Fibroblast of mammary gland (primary cell): ENCODE results near the gene CDKN3.

ENCODE experiments used
- DNase-seq: peaks from one replicate; pipeline ENCODE4 v3.0.0-alpha.2; 2010; ENCODE audit warnings: low read depth
- H3K4me3 ChIP-seq: 2 replicates; pipeline ENCODE4 v1.5.1; 2011; ENCODE audit warnings: low read depth, mild to moderate bottlenecking, low read length, moderate library complexity; ENCODE audit not compliant: control insufficient read depth
- TF ChIP-seq, protein P1 (sequence below): conservative IDR thresholded peaks from 2 replicates; pipeline ENCODE4 v1.5.1; 2011; ENCODE audit warnings: low read depth, low read length, inconsistent platforms; ENCODE audit not compliant: control insufficient read depth, insufficient read depth

The CDKN3 gene

DNA sequence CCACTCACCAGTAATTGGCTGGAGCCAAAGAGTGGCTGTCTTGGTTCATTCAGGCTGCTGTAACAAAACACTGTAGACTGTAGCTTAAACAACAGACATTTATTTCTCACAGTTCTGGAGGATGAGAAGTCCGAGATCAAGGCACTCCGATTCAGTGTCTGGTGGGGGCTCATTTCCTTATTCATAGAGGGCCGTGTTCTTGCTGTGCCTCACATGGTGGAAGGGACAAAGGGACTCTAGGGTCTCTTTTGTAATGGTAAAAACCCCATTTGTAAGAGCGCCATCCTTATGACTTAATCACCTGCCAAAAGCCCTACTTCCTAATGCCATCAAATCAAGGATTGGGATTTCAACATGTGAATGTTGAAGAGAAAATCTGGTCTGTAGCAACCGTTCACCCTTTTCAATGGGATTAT, 34.7 kb upstream of the CDKN3 start:
- H3K4me3 ChIP-seq: no peak overlapping the region
- TF ChIP-seq, protein P1, sequence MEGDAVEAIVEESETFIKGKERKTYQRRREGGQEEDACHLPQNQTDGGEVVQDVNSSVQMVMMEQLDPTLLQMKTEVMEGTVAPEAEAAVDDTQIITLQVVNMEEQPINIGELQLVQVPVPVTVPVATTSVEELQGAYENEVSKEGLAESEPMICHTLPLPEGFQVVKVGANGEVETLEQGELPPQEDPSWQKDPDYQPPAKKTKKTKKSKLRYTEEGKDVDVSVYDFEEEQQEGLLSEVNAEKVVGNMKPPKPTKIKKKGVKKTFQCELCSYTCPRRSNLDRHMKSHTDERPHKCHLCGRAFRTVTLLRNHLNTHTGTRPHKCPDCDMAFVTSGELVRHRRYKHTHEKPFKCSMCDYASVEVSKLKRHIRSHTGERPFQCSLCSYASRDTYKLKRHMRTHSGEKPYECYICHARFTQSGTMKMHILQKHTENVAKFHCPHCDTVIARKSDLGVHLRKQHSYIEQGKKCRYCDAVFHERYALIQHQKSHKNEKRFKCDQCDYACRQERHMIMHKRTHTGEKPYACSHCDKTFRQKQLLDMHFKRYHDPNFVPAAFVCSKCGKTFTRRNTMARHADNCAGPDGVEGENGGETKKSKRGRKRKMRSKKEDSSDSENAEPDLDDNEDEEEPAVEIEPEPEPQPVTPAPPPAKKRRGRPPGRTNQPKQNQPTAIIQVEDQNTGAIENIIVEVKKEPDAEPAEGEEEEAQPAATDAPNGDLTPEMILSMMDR: no peak
- DNase-seq: no peak

DNA sequence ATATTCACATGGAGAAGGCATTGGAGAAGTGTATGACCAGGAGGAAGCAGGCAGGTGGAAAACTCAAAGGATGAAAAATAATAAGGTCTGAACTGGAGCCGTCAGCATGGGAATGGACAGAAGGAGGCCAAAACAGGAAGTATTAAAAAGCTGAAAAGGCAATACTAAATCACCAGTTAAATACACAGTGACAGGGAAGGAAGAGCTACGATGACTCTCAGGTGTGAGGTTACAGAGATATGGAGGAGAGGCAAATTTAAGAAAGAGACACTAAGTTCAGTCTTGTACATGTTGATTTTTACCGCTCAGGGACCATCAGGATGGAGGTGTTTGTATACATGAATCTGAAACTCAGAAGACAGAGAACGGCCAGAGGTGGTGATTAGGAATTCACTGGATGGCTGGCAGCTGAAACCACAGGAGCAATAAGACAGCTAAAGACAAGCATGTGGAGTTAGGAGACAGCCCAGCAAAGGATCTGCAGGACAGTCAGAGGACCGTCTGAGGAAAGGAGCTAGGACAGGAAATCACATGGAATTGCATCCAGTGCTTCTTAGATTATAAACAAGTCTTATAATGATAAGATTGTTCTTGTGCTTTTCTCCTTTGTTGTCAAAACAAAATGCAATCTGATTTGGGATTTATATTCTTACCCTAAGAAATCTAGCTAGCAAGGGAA, 33.9 kb upstream of the CDKN3 start:
- DNase-seq: no peak
- H3K4me3 ChIP-seq: no peak overlapping the region
- TF ChIP-seq, protein P1: no peak

DNA sequence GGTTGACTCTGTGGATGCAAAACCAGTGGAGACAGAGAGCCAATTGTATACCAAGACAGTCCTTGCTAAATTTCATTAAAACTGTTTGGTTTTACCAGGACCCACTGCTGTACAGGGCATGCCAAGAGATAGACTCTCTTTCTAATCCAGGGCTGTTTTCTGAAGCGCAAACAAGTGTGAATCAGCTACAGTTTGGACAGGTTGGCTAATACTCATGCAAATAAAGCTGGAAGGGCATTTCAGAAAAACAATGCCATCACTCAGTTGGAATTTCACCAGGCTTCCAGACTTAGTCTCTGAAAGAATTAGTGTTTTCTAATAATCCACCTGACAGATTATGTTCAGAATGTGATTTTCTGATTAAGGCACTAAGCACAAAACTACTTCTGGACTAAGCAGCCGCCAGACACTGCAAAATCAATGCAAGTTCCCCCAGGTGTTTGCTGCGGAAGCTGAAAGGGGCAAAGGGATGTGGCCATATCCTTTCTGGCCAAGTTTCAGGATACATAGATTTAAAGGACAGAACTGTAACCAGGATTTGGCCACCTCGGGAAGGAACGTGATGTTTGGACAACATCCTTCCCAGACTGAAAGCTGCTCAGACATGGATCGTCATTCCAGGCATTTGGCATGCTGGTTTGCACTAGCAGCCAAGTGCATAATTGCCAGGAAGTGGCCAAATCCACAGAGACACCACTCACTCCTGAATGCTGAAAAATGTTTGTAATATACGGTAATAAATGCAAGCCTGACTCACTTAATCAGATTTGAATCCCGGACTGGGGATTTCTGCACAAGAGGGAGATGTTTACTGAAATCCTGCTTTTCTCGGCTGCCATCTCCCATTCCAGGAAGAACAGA, 32.0 kb upstream of the CDKN3 start:
- TF ChIP-seq, protein P1: no peak
- DNase-seq: peak; percentile 83
- no peak overlapping the region for H3K4me3 ChIP-seq

DNA sequence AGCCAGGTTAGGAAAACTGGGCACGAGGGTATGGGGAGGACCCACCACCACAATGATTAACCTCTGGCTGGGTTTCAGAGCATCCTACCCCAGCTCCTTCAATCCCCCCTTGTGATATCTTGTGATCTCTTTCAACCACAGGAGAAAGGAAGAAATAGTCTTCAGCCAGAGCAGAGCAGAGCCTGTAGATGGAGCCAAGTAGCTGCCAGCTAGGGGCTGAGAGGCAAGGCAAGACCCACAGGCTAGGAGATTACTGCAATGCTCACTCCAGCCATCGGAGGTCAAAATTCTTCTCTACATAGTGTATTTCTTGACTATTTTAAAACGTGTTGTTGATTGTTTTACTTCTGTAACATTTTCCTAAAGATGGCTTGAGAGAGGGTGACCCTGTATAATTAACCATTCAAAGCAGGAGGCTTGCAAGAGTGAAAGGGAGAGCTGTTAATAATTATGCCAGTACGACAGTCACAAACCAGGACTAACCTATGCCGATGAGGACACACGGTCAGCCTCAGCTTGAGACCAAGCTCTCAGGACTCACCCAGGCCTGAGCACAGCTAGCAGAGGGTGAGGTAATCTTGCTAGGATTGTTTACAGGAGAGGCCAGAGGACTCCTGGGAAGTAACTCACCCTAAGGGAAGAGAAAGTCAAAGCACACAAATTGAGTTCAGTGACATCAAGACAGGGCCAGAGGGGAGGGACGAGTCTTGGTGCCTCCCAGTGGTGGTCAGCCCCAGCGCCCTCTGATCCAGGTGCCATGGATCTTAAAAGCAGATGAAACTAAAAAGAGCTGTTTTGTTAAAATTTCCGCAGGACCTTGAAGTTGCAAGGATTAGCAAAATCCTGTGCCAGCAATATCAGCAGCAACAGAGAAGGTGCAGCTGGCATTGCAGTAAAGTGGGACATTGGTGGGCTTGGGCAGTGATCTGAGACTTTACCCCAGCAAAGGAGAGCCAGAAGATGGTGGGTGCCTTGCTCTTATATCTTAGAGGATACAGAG, 29.8 kb upstream of the CDKN3 start:
- no peak overlapping the region for H3K4me3 ChIP-seq
- TF ChIP-seq, protein P1: peak; percentile 59
- DNase-seq: peak; percentile 59

DNA sequence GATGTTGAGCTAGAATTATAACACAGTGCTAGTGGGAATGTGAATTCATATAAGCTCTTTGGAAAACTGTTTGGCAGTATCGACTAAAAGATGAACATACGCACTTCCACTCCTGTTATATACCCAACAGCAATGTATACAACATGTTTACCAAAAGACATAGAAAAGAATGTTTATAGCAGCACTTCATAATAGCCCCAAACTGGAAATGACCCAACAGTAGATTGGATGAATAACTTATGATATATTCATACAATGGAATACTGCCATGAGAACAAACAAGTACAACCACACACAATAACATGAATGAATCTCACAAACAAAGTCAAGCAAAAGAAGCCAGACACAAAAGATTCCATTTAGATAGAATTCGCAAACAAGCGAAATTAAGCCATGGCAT, 28.5 kb upstream of the CDKN3 start:
- no peak for DNase-seq
- TF ChIP-seq, protein P1: no peak
- no peak overlapping the region for H3K4me3 ChIP-seq

DNA sequence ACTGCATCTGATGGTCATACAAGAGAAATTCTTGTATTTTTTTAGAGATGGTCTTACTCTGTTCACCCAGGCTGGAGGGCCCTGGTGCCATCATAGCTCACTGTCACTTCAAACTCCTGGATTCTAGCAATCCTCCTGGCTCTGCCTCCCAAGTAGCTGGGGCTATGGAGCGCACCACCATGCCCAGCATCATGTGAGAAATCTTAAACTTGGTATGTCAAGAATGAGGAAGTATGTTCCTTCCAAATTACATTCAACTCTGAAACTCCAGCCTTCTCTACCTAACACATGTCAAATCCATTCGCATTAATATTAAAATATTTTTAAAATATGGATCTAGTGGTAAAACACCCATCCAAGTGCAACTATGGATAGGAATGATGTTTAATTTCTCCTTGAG, 27.5 kb upstream of the CDKN3 start:
- no peak for DNase-seq
- TF ChIP-seq, protein P1: no peak
- H3K4me3 ChIP-seq: no peak overlapping the region
